Activated T-helper 1 cell treated with anti-CD3 and anti-CD28 coated beads, Interleukin-12 subunit alpha, Interleukin-12 subunit beta, Interleukin-2, Interleukin-4 antibody, amounts not matched to agents 30 ng/mL and 10 ng/mL and 1 ng/mL, durations not matched to agents 14 hours and 24 hours and 36 hours (primary cell): ENCODE measurements around the gene CCDC138. TPM values are rescaled to one million over a fixed set of nuclear protein-coding genes. Genes with fewer than 3 reads are reported as not detected.
"Not testable (repeated sequence)": the region's sequence is repeated elsewhere in the genome, so short reads cannot be mapped to it uniquely, and the experiment has no call there.

ENCODE experiments used
- DNase-seq: peaks from one replicate; pipeline ENCODE4 v3.0.0; 2021; ENCODE audit warnings: low spot score
- H3K27ac Mint-ChIP-seq: one replicate; pipeline ENCODE4 v1.8.0; 2021; ENCODE audit warnings: mild to moderate bottlenecking, mixed read lengths
- H3K27me3 Mint-ChIP-seq: one replicate; pipeline ENCODE4 v1.8.0; 2022; ENCODE audit warnings: mild to moderate bottlenecking, moderate library complexity, mixed read lengths; ENCODE audit not compliant: insufficient read depth
- H3K36me3 Mint-ChIP-seq: one replicate; pipeline ENCODE4 v1.8.0; 2021; ENCODE audit warnings: low read depth, mixed read lengths
- H3K4me1 Mint-ChIP-seq: one replicate; pipeline ENCODE4 v1.8.0; 2021; ENCODE audit warnings: low read depth, mixed read lengths
- H3K4me3 Mint-ChIP-seq: one replicate; pipeline ENCODE4 v1.8.0; 2021; ENCODE audit warnings: mild to moderate bottlenecking, moderate library complexity, mixed read lengths
- H3K9me3 Mint-ChIP-seq: one replicate; pipeline ENCODE4 v1.8.0; 2021; ENCODE audit warnings: mixed read lengths
- intact Hi-C: fragments of 100-400 bp; cut with micrococcal nuclease; formaldehyde crosslinking; loops from one replicate; pipeline ENCODE4 v1.15.1; 2024
- total RNA-seq: library from RNA; stranded (reverse); gene quantifications from 2 replicates; pipeline ENCODE4 v1.2.3, GENCODE V29; 2022

Gene CCDC138
- total RNA-seq, result 20.0 and 23.4 TPM in 2 replicates

- H3K9me3 Mint-ChIP-seq, result no peaks in the 10 kb centered on the region
- DNase-seq, result peak; percentile 91
- peaks cover 30% of the 10 kb centered on the region for H3K36me3 Mint-ChIP-seq
- peak within 1 kb of the TSS; percentile 100 for H3K27ac Mint-ChIP-seq
- peak within 1 kb of the TSS; percentile 100 for H3K4me3 Mint-ChIP-seq
- peaks cover 24% of the 10 kb centered on the region for H3K4me1 Mint-ChIP-seq
- no peaks in the 10 kb centered on the region for H3K27me3 Mint-ChIP-seq
- intact Hi-C loops, result loop anchor here (1.0 to 10.0 kb wide), 8 partner anchors 8 to 428 kb away; partner anchors contain the start of genes EDAR, GCC2, LIMS1 and RANBP2
Observed at GRCh38 chr2:108786354-108787215, at the start of gene CCDC138. Gene CCDC138 (plus strand): TSS chr2:108786771. CDS start chr2:108786823, 52 bp downstream.

GRCh38 chr2:108757973-108758372 lies 28.6 kb upstream of the CCDC138 start:
- H3K27me3 Mint-ChIP-seq, H3K4me3 Mint-ChIP-seq, intact Hi-C loops, H3K4me1 Mint-ChIP-seq, H3K27ac Mint-ChIP-seq, DNase-seq, H3K9me3 Mint-ChIP-seq: not testable (repeated sequence)
- peaks cover 23% of the 10 kb centered on the region for H3K36me3 Mint-ChIP-seq

GRCh38 chr2:108762618-108763017 lies 24.0 kb upstream of the CCDC138 start:
- H3K27ac Mint-ChIP-seq, H3K27me3 Mint-ChIP-seq, intact Hi-C loops, H3K4me1 Mint-ChIP-seq, H3K4me3 Mint-ChIP-seq, H3K9me3 Mint-ChIP-seq, DNase-seq: not testable (repeated sequence)
- H3K36me3 Mint-ChIP-seq, result peaks cover 38% of the 10 kb centered on the region

- DNase-seq, H3K27ac Mint-ChIP-seq, H3K27me3 Mint-ChIP-seq, H3K9me3 Mint-ChIP-seq, H3K4me3 Mint-ChIP-seq, intact Hi-C loops: not testable (repeated sequence)
- Mint-ChIP-seq H3K4me1 (peaks cover 10% of the 10 kb centered on the region), H3K36me3 (peaks cover 45% of the 10 kb centered on the region)
Observed at GRCh38 chr2:108766671-108767070, 19.9 kb upstream of the CCDC138 start.

GRCh38 chr2:108767859-108768258 lies 18.7 kb upstream of the CCDC138 start:
- H3K9me3 Mint-ChIP-seq, H3K27me3 Mint-ChIP-seq, intact Hi-C loops, H3K4me3 Mint-ChIP-seq, H3K27ac Mint-ChIP-seq, DNase-seq: not testable (repeated sequence)
- H3K4me1 Mint-ChIP-seq, result peaks cover 10% of the 10 kb centered on the region
- peaks cover 54% of the 10 kb centered on the region for H3K36me3 Mint-ChIP-seq

GRCh38 chr2:108776475-108776874 lies 10.1 kb upstream of the CCDC138 start:
- Mint-ChIP-seq H3K36me3 (peaks cover 44% of the 10 kb centered on the region), H3K4me1 (no peaks in the 10 kb centered on the region), H3K9me3 (no peaks in the 10 kb centered on the region), H3K27ac (no peak overlapping the region), H3K4me3 (no peak overlapping the region), H3K27me3 (no peaks in the 10 kb centered on the region)
- intact Hi-C loops, result no loop called here
- DNase-seq, result no peak

- intact Hi-C loops, result loop anchor here (1.0 kb wide), 1 partner anchor 7 kb away; the partner anchor contains the start of gene CCDC138
- no peaks in the 10 kb centered on the region for H3K4me1 Mint-ChIP-seq
- peaks cover 42% of the 10 kb centered on the region for H3K36me3 Mint-ChIP-seq
- no peak overlapping the region for H3K27ac Mint-ChIP-seq
- H3K9me3 Mint-ChIP-seq, result no peaks in the 10 kb centered on the region
- H3K27me3 Mint-ChIP-seq, result no peaks in the 10 kb centered on the region
- no peak overlapping the region for H3K4me3 Mint-ChIP-seq
- DNase-seq, result no peak
Observed at GRCh38 chr2:108778857-108779256, 7.7 kb upstream of the CCDC138 start.

GRCh38 chr2:108786008-108786353 lies 590 bp upstream of the CCDC138 start:
- Mint-ChIP-seq H3K4me1 (peaks cover 24% of the 10 kb centered on the region), H3K9me3 (no peaks in the 10 kb centered on the region), H3K4me3 (peak overlapping the region; percentile 100), H3K27me3 (no peaks in the 10 kb centered on the region), H3K36me3 (peaks cover 30% of the 10 kb centered on the region), H3K27ac (peak overlapping the region; percentile 100)
- DNase-seq, result no peak
- intact Hi-C loops, result loop anchor here (1.0 to 10.0 kb wide), 7 partner anchors 8 to 429 kb away; partner anchors contain the start of genes GCC2, LIMS1 and RANBP2

- H3K4me1 Mint-ChIP-seq, result peaks cover 24% of the 10 kb centered on the region
- peak overlapping the region; percentile 88 for H3K4me3 Mint-ChIP-seq
- no peaks in the 10 kb centered on the region for H3K9me3 Mint-ChIP-seq
- intact Hi-C loops, result loop anchor here (1.0 to 10.0 kb wide), 6 partner anchors 180 to 428 kb away; partner anchors contain the start of genes EDAR, GCC2 and LIMS1
- no peak for DNase-seq
- peak overlapping the region; percentile 76 for H3K27ac Mint-ChIP-seq
- peaks cover 26% of the 10 kb centered on the region for H3K36me3 Mint-ChIP-seq
- H3K27me3 Mint-ChIP-seq, result no peaks in the 10 kb centered on the region
Observed at GRCh38 chr2:108787216-108787541, 608 bp downstream of the CCDC138 start.

GRCh38 chr2:108803045-108803736 lies 16.6 kb downstream of the CCDC138 start:
- Mint-ChIP-seq H3K27me3 (no peaks in the 10 kb centered on the region), H3K9me3 (peaks cover under 1% of the 10 kb centered on the region), H3K4me3 (no peak overlapping the region), H3K36me3 (peaks cover 28% of the 10 kb centered on the region), H3K27ac (no peak overlapping the region), H3K4me1 (no peaks in the 10 kb centered on the region)
- DNase-seq, result no peak
- intact Hi-C loops, result no loop called here

GRCh38 chr2:108805032-108805431 lies 18.5 kb downstream of the CCDC138 start:
- no peaks in the 10 kb centered on the region for H3K4me1 Mint-ChIP-seq
- H3K27ac Mint-ChIP-seq, result no peak overlapping the region
- no peak for DNase-seq
- intact Hi-C loops, result loop anchor here (2.0 kb wide), 1 partner anchor 14 kb away; no protein-coding TSS in a partner anchor
- H3K9me3 Mint-ChIP-seq, result peaks cover 19% of the 10 kb centered on the region
- H3K27me3 Mint-ChIP-seq, result no peaks in the 10 kb centered on the region
- H3K4me3 Mint-ChIP-seq, result no peak overlapping the region
- peaks cover 35% of the 10 kb centered on the region for H3K36me3 Mint-ChIP-seq

GRCh38 chr2:108805782-108806181 lies 19.2 kb downstream of the CCDC138 start:
- intact Hi-C loops, result loop anchor here (2.0 kb wide), 1 partner anchor 15 kb away; no protein-coding TSS in a partner anchor
- Mint-ChIP-seq H3K9me3 (peaks cover 26% of the 10 kb centered on the region), H3K4me1 (no peaks in the 10 kb centered on the region), H3K27ac (no peak overlapping the region), H3K27me3 (no peaks in the 10 kb centered on the region), H3K36me3 (peaks cover 42% of the 10 kb centered on the region), H3K4me3 (no peak overlapping the region)
- DNase-seq, result no peak
